Measurements from ENCODE around the gene RPGRIP1L. TPM values are rescaled to one million over a fixed set of nuclear protein-coding genes. Genes with fewer than 3 reads are reported as not detected.
A peak's percentile ranks its signal among the peaks of the same experiment; 100 is the strongest.
"Not testable (repeated sequence)": the region's sequence is repeated elsewhere in the genome, so short reads cannot be mapped to it uniquely, and the experiment has no call there.

The RPGRIP1L gene
- total RNA-seq, 1 experiment from 2014 or later, result 4.1 TPM

- in situ Hi-C loops (cut with HindIII; ENCODE audit: low pct_unique_long_range_greater_than_20kb, low sequenced_read_pairs), result no loop called here
- no peak for DNase-seq (ENCODE audit: low read depth, low spot score)
Measured at GRCh38 chr16:53715023-53715384, 11.3 kb upstream of the RPGRIP1L start.

GRCh38 chr16:53714205-53715022, 10.8 kb upstream of the RPGRIP1L start:
- in situ Hi-C loops (cut with HindIII; ENCODE audit: low pct_unique_long_range_greater_than_20kb, low sequenced_read_pairs), result no loop called here
- DNase-seq (ENCODE audit: low read depth, low spot score), result no peak

- in situ Hi-C loops (cut with HindIII; ENCODE audit: low pct_unique_long_range_greater_than_20kb, low sequenced_read_pairs), result no loop called here
- no peak for DNase-seq (ENCODE audit: low read depth, low spot score)
Measured at GRCh38 chr16:53713403-53714204, 9.9 kb upstream of the RPGRIP1L start.

GRCh38 chr16:53712065-53712464, 8.4 kb upstream of the RPGRIP1L start:
- in situ Hi-C loops (cut with HindIII; ENCODE audit: low pct_unique_long_range_greater_than_20kb, low sequenced_read_pairs), result no loop called here

GRCh38 chr16:53711390-53711789, 7.7 kb upstream of the RPGRIP1L start:
- in situ Hi-C loops (cut with HindIII; ENCODE audit: low pct_unique_long_range_greater_than_20kb, low sequenced_read_pairs), result no loop called here
- no peak for DNase-seq (ENCODE audit: low read depth, low spot score)

More at GRCh38 chr16:53712065-53712464, 8.4 kb upstream of the RPGRIP1L start:
- DNase-seq (ENCODE audit: low read depth, low spot score), result no peak

- no peak for DNase-seq (ENCODE audit: low read depth, low spot score)
- in situ Hi-C loops (cut with HindIII; ENCODE audit: low pct_unique_long_range_greater_than_20kb, low sequenced_read_pairs), result no loop called here
Measured at GRCh38 chr16:53708490-53708889, 4.8 kb upstream of the RPGRIP1L start.

- in situ Hi-C loops (cut with HindIII; ENCODE audit: low pct_unique_long_range_greater_than_20kb, low sequenced_read_pairs), result no loop called here
- DNase-seq (ENCODE audit: low read depth, low spot score), result no peak
Measured at GRCh38 chr16:53707671-53708070, 4.0 kb upstream of the RPGRIP1L start.

GRCh38 chr16:53704445-53704813, 770 bp upstream of the RPGRIP1L start:
- in situ Hi-C loops (cut with HindIII; ENCODE audit: low pct_unique_long_range_greater_than_20kb, low sequenced_read_pairs), result no loop called here
- DNase-seq (ENCODE audit: low read depth, low spot score), result no peak

GRCh38 chr16:53698271-53698670, 5.4 kb downstream of the RPGRIP1L start:
- in situ Hi-C loops (cut with HindIII; ENCODE audit: low pct_unique_long_range_greater_than_20kb, low sequenced_read_pairs), result not testable (repeated sequence)

GRCh38 chr16:53695070-53695469, 8.6 kb downstream of the RPGRIP1L start:
- DNase-seq (ENCODE audit: low read depth, low spot score), result no peak
- in situ Hi-C loops (cut with HindIII; ENCODE audit: low pct_unique_long_range_greater_than_20kb, low sequenced_read_pairs), result no loop called here

More at GRCh38 chr16:53698271-53698670, 5.4 kb downstream of the RPGRIP1L start:
- not testable (repeated sequence) for DNase-seq (ENCODE audit: low read depth, low spot score)

GRCh38 chr16:53693320-53693719, 10.3 kb downstream of the RPGRIP1L start:
- in situ Hi-C loops (cut with HindIII; ENCODE audit: low pct_unique_long_range_greater_than_20kb, low sequenced_read_pairs), result no loop called here
- DNase-seq (ENCODE audit: low read depth, low spot score), result no peak

- peak; percentile 73 for DNase-seq (ENCODE audit: low read depth, low spot score)
- in situ Hi-C loops (cut with HindIII; ENCODE audit: low pct_unique_long_range_greater_than_20kb, low sequenced_read_pairs), result no loop called here
Measured at GRCh38 chr16:53692146-53692545, 11.5 kb downstream of the RPGRIP1L start.

GRCh38 chr16:53690771-53691170, 12.9 kb downstream of the RPGRIP1L start:
- in situ Hi-C loops (cut with HindIII; ENCODE audit: low pct_unique_long_range_greater_than_20kb, low sequenced_read_pairs), result no loop called here
- no peak for DNase-seq (ENCODE audit: low read depth, low spot score)

GRCh38 chr16:53689636-53690035, 14.0 kb downstream of the RPGRIP1L start:
- in situ Hi-C loops (cut with HindIII; ENCODE audit: low pct_unique_long_range_greater_than_20kb, low sequenced_read_pairs), result no loop called here
- no peak for DNase-seq (ENCODE audit: low read depth, low spot score)

- DNase-seq (ENCODE audit: low read depth, low spot score), result no peak
- in situ Hi-C loops (cut with HindIII; ENCODE audit: low pct_unique_long_range_greater_than_20kb, low sequenced_read_pairs), result no loop called here
Measured at GRCh38 chr16:53686710-53687109, 16.9 kb downstream of the RPGRIP1L start.

GRCh38 chr16:53685334-53685733, 18.3 kb downstream of the RPGRIP1L start:
- in situ Hi-C loops (cut with HindIII; ENCODE audit: low pct_unique_long_range_greater_than_20kb, low sequenced_read_pairs); DNase-seq (ENCODE audit: low read depth, low spot score): not testable (repeated sequence)

GRCh38 chr16:53681354-53681753, 22.3 kb downstream of the RPGRIP1L start:
- no peak for DNase-seq (ENCODE audit: low read depth, low spot score)
- in situ Hi-C loops (cut with HindIII; ENCODE audit: low pct_unique_long_range_greater_than_20kb, low sequenced_read_pairs), result no loop called here

- in situ Hi-C loops (cut with HindIII; ENCODE audit: low pct_unique_long_range_greater_than_20kb, low sequenced_read_pairs), result no loop called here
Measured at GRCh38 chr16:53680756-53681155, 22.9 kb downstream of the RPGRIP1L start.

More at GRCh38 chr16:53680756-53681155, 22.9 kb downstream of the RPGRIP1L start:
- no peak for DNase-seq (ENCODE audit: low read depth, low spot score)
